NCI-H1694 treated with DMSO at 0.1 percent for 48 hours (cell line): ENCODE measurements around the gene PGM5.

Source experiments
- DNase-seq: peaks from one replicate; lab custom pipeline; 2025; lab: John Stamatoyannopoulos, UW

Gene PGM5

GRCh38 chr9:68496356-68496755, 139.9 kb downstream of the PGM5 start:
- no peak for DNase-seq

- DNase-seq, result no peak
These were observed 141.2 kb downstream of the PGM5 start for GRCh38 chr9:68497629-68498028.

DNA sequence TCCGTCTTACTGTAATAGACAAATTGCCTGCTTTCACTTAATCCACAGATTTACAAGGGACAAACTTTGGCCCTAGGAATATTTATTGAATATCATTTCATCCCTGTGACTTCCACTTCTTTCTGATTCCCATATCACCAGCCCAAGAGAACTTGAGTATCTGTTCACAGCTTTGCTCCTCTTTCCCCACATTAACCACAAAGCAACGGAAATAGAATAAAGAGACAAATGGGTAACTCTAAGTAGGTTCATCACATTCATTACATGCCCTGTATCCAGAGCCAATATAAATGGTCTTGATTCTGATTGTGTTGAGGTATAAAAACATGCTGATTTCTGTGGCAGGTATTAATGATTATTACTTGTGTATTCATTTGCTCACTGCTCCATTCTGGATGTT, 142.4 kb downstream of the PGM5 start:
- DNase-seq, result no peak

GRCh38 chr9:68500457-68501381, 144.3 kb downstream of the PGM5 start:
- no peak for DNase-seq

DNA sequence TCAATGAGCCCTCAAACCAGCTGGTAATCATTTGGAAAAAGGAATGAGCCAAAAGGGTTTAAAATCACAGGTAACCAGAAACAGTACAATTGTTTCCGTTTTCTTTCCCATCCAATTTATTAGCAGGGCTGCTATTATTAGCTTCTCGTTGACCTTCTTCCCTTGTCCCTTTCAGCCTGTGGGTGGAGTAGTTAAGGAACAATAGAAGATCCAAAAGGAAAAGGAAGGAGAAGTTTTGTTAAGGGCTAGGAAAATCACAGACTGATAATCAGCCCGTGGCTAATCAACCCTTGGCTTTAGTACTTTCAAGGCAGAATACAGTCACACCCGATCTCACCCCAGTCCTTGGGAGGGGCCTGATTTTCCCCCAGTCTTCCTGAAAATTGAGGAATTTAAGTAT, 145.9 kb downstream of the PGM5 start:
- DNase-seq, result no peak

DNA sequence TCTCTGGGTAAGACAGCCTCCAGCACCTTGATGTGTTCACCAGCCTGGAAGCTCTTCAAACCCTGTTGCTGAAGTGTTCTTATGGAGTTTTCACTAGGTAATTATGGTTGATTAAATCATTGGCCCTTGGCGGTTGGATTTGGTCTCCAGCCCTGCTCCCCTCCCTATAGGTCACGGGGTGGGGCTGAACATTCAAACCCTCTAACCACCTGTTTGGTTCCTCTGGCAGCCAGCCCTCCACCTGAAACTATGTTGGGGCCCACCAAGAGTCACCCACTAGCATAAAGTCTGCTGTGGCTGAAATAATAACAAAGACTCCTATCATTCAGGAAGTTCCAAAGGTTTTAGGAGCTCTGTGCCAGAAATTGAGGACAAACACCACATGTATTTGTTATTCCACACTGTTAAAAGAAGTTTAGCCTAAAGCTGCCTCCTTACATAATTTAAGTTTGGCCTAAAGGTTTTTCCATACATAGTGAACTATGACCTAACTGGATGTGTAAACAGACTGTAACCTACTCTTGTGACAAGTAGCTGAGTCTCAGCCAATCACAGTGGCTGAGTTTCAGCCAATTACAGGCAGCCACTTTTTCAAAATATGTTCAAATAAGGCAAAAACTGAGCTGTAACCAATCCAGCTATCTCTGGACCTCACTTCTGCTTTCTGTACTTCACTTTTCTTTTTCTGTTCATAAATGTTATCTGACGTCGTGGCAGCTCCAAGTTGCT, 149.4 kb downstream of the PGM5 start:
- DNase-seq, result no peak

- no peak for DNase-seq
These were observed 150.1 kb downstream of the PGM5 start for GRCh38 chr9:68506551-68506950.

DNA sequence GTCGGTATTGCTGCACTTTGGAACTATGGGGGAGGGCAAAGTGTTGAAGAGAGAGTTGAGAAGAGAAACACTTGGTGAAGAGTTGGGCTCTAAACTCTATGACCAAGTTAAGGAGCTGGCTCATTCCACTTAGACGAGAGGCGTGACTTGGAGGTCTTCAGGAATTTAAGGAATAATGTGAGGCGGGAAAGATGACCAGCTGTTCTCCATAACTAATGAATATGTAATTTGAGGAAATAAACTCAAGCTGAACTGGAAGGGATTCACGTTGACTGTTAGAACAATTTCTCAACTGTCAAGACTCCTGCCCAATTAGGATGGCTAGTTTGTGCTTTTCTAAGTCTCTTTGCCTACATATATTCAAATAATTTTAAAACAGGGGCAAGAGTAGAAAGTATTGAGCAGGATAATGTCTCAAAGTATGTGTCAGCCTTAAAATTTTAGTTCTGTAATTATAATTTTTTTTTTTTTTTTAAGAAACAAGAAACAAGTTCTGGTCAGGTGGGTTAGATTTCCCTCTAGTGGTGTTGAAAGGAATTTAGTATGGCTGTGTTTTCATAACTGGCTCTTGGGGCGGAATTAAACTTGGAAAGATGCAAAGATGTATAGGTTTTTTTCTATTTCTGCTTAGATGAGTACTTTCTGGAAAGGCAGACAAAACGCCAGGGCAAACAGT, 150.9 kb downstream of the PGM5 start:
- peak; percentile 44 for DNase-seq

- DNase-seq, result no peak
These were observed 151.4 kb downstream of the PGM5 start for GRCh38 chr9:68507806-68508145.

DNA sequence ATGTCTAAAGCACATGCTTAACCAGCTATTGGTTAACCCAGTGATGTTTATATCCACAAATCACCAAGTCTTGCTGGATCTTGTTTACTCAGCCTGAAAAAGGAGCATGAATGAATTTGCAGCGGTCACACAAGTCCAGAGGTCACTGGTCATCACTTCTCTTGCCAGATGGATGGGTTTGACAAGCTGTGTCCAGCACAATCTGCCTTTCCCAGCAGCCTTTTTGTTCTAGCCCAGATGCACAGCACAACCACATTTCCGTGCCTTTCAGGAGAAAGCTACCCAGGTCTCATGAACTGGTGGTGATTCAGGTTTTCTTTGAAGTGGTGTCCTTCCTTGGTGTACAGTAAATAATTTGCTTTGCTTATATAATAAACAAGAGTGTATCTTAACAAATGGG, 152.1 kb downstream of the PGM5 start:
- DNase-seq, result no peak

DNA sequence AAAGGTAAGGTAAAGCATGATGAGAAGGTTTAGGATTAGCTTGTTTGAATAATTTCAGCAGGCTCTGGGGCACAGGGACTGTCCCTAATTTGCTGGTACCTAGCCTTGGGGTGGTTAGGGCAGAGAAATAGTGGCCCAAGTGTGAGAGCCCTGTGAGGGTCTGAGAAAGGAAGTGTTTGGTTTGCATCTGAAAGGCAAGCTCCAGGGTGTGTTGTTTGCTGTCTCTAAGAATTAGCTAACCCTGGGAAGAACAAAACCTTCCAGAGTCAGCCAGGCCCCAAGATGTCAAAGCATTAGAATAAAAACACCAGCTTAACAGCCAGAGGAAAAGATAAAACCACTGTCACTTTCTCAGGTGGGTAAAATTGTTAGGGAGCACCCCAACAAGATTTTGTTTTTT, 153.3 kb downstream of the PGM5 start:
- DNase-seq, result no peak

GRCh38 chr9:68513385-68513784, 157.0 kb downstream of the PGM5 start:
- DNase-seq, result no peak

- no peak for DNase-seq
These were observed 157.6 kb downstream of the PGM5 start for GRCh38 chr9:68513981-68514380.

- DNase-seq, result no peak
These were observed 159.1 kb downstream of the PGM5 start for GRCh38 chr9:68515326-68516017.

- DNase-seq, result no peak
These were observed 165.7 kb downstream of the PGM5 start for GRCh38 chr9:68522131-68522530.

DNA sequence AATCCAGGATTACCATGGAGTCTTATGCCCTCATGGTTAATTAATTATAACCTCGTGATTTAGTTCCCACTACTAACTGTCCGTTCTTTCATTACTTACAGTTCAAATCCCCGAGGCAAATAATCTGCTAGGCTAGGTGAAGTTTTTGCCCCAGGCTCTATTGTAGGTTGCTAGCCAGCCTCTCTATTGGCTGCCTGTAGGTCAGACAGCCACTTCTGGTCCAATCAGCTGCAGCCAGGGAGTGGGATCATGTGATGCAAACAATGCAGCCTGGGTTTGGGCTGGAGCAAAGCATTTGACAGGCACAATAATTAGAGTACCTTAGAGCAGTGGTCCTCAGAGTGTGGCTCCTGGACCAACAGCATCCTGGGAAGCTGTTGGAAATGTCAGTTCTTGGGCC, 166.5 kb downstream of the PGM5 start:
- no peak for DNase-seq

DNA sequence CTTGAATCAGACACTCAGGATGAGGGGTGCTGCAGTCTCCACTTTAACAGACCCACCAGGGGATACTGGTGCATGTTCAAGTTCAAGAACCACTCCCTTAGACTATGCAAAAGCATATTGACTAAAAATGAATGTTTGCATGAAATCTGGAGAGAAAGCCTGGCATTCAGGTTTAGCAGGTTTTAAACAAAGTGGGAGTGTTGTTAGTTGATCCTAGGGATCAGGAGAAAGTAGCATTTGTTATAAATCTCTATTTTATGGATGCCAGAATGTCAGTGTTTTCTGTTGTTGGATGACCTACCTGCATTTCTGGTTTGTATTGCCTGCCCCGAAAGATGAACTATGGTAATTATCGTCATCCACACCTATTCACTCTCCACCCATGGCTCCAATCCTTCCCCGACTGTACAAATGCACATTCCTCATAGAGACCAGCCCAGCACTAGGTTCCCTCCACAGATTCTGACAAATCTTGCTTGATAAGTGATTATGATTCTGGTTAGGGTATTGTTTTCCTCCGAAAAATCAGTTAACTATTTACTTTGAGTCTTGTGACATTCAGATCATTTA, 167.0 kb downstream of the PGM5 start:
- no peak for DNase-seq

DNA sequence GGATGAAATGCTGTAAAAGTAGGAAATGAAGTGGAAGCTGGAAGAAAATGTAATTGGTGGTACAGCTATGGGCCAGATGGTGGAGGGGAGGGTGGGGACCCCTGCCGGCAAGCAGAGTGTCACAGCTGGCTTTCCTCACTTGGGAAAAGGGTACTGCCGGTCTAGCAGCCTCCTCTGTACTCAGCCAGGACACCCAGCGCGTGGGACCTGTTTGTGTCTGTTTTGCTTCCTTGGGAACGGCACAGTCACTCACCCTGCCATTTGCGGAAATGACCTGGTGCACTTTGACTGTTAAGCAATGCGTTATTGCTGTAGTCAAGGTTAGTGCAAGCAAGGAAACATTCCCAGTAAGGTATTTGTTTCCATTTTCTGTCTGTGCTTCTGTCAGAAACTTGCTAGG, 174.2 kb downstream of the PGM5 start:
- peak; percentile 74 for DNase-seq

DNA sequence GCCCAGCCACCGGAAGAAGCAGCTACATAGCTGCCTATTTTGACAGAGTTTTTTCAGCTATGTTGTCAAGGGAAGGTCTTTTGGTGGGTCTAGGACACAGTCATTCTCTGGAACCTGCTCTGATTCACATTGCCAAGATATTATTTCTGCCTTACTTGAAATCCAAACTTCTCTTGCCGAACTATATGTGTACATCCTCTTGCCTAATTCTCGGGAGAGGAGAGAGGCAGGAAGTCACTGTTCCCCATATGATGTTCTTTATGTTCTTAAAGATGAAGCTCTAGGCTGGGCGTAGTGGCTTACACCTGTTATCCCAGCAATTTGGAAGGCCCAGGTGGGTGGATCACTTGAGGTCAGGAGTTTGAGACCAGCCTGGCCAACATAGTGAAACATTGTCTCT, 175.7 kb downstream of the PGM5 start:
- no peak for DNase-seq

- peak; percentile 45 for DNase-seq
These were observed 177.3 kb downstream of the PGM5 start for GRCh38 chr9:68533678-68534077.

GRCh38 chr9:68536876-68537615, 180.6 kb downstream of the PGM5 start:
- DNase-seq, result no peak

DNA sequence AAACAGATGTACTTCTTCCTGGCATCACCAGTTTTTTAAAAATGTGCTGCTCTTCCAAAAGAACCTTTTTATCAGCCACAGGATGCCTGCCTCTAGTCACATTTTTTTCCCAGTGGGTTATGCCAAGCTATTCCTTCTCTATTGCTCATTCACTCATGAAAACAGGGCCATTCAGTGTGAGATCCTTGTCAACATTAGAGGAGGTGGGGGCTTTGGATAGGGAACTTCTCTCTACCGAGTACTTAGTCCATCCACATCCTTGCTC, 181.1 kb downstream of the PGM5 start:
- peak; percentile 29 for DNase-seq
